ENCODE data around the gene PSD4. TPM values are rescaled to one million over a fixed set of nuclear protein-coding genes. Genes with fewer than 3 reads are reported as not detected.

The PSD4 gene
- total RNA-seq, 2 experiments from 2014 or later: 329 to 335 TPM

DNA sequence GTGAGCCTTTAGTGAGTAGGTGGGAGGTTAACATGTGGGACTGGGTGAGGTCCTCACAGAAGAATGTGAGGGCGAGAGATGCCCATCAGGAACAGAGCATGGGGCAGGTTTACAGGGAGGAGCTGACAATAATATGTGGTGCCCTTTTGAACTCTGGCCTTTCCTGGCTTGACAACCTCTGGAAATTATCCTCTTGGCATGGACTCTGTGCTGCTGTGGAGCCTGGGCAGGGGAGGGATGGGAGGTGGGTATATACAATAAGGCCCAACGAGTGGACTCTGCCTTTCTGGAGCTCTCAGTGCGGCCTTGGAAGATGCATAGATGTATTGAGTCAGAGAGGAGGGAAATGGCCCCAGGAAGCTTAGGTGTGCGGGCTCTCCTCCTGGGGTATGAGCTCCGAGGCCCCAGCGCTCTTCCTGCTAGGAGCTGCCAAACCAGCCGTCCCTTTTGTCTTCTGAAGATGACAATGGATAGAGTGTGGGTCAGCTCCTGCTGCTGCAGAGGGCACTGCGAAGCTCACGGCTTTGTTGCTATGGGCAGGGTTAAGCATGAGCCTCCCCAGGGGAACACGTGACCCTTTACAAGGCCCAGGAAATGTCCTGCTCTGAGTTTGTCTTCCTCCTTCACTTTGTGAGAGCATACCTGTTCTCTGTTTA lies 8.7 kb upstream of the PSD4 start:
- POLR2A ChIA-PET: interaction anchor here (1.1 kb wide), 1 partner anchor 9 kb away, joined by 4 read pairs; the partner anchor contains the start of gene PSD4
- no peak overlapping the region for H3K27ac Mint-ChIP-seq
- H3K9me3 Mint-ChIP-seq: peaks cover 3% of the 10 kb centered on the region
- H3K36me3 Mint-ChIP-seq (ENCODE audit: low read depth): peaks cover 12% of the 10 kb centered on the region
- no peak overlapping the region for H3K4me3 Mint-ChIP-seq
- CTCF ChIA-PET: interaction anchor here (0.6 to 1.6 kb wide), 8 partner anchors 9 to 455 kb away, joined by 3 to 10 read pairs (median 3); partner anchors contain the start of gene PSD4
- H3K27me3 Mint-ChIP-seq: no peaks in the 10 kb centered on the region
- H3K4me1 Mint-ChIP-seq: peaks cover 56% of the 10 kb centered on the region
- no peak for DNase-seq

DNA sequence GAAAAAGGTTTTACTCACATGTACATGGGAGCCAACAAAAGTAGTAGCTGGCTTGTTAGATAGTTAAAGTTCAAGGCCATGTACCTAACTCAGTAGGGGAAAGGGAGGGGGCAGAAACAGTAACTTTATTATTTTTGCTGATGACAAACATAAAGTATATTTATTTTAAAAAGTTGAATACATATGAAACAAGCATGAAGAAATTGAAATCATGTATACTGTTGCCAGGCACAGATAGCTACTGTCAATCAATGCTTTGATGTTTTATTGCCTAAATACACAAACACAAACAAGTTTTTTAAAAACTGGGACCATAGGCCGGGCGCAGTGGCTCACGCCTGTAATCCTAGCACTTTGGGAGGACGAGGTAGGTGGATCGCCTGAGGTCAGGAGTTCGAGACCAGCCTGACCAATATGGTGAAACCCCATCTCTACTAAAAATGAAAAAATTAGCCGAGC lies 7.6 kb upstream of the PSD4 start:
- H3K4me3 Mint-ChIP-seq: no peak overlapping the region
- ChIA-PET POLR2A (interaction anchor here (0.7 kb wide), 1 partner anchor 8 kb away, joined by 4 read pairs; no protein-coding TSS in a partner anchor), CTCF (interaction anchor here (0.8 to 1.6 kb wide), 4 partner anchors 8 to 40 kb away, joined by 3 to 10 read pairs (median 4); partner anchors contain the start of gene PSD4)
- peaks cover 60% of the 10 kb centered on the region for H3K4me1 Mint-ChIP-seq
- peak overlapping the region; percentile 90 for H3K27ac Mint-ChIP-seq
- H3K27me3 Mint-ChIP-seq: no peaks in the 10 kb centered on the region
- DNase-seq: no peak
- H3K36me3 Mint-ChIP-seq (ENCODE audit: low read depth): peaks cover 15% of the 10 kb centered on the region
- H3K9me3 Mint-ChIP-seq: peaks cover 7% of the 10 kb centered on the region

DNA sequence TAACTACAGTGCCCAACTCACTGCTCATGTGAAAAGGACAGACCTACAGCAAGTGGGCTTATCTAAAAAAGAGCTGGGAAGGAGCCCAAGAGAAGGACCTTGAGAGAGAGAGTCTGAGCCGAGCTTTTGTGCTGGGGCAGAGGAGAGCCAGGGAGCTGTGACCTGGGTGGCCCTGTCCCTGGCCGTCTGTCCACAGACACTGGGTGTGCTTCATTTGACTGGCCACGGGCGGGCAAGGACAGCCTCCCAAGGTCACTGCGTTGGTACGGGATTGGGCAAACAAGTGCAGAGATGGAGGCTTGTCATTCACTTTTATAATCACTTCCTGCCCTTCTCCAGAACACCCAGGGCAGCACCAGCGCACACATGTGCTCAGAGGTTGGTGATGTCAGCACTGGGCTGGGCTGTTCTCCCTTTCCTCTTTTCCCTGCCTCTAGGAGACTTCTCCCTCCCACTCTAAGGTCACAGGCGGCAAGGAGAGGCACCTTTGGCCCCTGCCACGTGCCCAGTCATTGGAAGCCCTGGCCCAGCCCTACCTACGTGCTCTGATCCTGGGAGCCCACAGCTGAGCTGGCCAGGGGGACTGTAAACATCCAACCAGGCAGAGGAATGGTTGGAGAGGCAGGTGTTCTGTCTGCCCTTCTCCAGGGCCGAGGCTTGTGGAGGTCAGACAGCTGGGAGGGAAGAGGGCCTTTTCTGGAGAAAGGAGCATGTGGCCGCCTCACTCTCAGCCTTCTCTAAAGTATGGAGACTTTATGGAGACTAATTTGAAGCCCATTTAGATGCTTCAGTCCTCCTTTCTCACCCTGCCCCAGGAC lies 6.4 kb upstream of the PSD4 start:
- ChIA-PET POLR2A (no interaction called here), CTCF (interaction anchor here (0.6 to 1.5 kb wide), 4 partner anchors 9 to 37 kb away, joined by 3 to 6 read pairs (median 4); no protein-coding TSS in a partner anchor)
- Mint-ChIP-seq H3K4me1 (peaks cover 71% of the 10 kb centered on the region), H3K36me3 (ENCODE audit: low read depth) (peaks cover 24% of the 10 kb centered on the region), H3K4me3 (peak overlapping the region; percentile 11), H3K27ac (peak overlapping the region; percentile 90), H3K9me3 (peaks cover 7% of the 10 kb centered on the region), H3K27me3 (no peaks in the 10 kb centered on the region)
- peak; percentile 43 for DNase-seq

- no peaks in the 10 kb centered on the region for H3K27me3 Mint-ChIP-seq
- peaks cover 7% of the 10 kb centered on the region for H3K9me3 Mint-ChIP-seq
- no peak for DNase-seq
- H3K4me3 Mint-ChIP-seq: peak overlapping the region; percentile 37
- ChIA-PET CTCF (interaction anchor here (1.2 to 1.5 kb wide), 3 partner anchors 10 to 36 kb away, joined by 3 to 6 read pairs (median 4); no protein-coding TSS in a partner anchor), POLR2A (no interaction called here)
- H3K4me1 Mint-ChIP-seq: peaks cover 71% of the 10 kb centered on the region
- H3K36me3 Mint-ChIP-seq (ENCODE audit: low read depth): peaks cover 27% of the 10 kb centered on the region
- peak overlapping the region; percentile 90 for H3K27ac Mint-ChIP-seq
These were observed 5.8 kb upstream of the PSD4 start for GRCh38 chr2:113167962-113168340.

DNA sequence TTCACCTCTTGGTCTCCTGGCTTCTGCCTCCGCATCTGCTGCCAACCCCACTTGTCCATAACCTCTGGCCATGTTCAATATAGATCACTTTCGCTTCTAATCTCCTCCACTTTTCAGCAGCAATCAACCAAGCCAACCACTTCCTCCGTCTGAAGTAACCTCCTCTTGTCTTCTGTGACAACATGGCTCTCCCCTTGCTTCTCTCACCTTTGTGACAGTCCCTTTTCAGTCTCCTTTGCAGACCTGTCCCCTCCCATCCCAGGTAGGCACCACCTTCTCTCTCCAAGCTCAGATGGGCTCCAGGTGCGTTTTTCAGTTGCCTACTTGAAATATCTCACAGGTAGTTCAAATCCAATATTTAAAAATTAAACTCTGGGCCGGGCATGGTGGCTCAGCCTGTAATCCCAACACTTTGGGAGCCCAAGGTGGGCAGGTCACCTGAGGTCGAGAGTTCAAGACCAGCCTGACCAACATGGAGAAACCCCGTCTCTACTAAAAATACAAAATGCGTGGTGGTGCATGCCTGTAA lies 4.7 kb upstream of the PSD4 start:
- Mint-ChIP-seq H3K9me3 (peaks cover 7% of the 10 kb centered on the region), H3K27ac (peak overlapping the region; percentile 90), H3K4me1 (peaks cover 76% of the 10 kb centered on the region), H3K27me3 (no peaks in the 10 kb centered on the region), H3K36me3 (ENCODE audit: low read depth) (peaks cover 34% of the 10 kb centered on the region), H3K4me3 (peak overlapping the region; percentile 37)
- ChIA-PET POLR2A (no interaction called here), CTCF (interaction anchor here (1.0 kb wide), 1 partner anchor 435 kb away, joined by 3 read pairs; no protein-coding TSS in a partner anchor)
- peak; percentile 75 for DNase-seq

DNA sequence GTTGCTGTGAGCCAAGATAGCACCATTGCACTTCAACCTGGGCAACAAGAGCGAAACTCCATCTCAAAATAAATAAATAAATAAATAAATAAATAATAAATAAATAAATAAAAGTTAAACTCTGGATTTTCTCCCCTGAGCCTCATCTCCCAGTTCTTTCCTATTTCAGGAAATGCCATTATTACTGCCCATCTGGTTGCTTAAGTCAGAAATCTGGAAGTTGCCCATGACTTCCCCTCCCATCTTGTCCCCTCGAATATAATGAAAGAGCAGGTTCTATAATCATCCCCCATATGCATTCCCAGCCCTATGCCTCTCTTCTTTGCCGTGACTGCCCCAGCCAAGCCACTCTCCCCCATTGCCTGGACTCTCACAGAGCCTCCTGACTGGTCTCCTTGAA lies 4.2 kb upstream of the PSD4 start:
- Mint-ChIP-seq H3K4me1 (peaks cover 72% of the 10 kb centered on the region), H3K36me3 (ENCODE audit: low read depth) (peaks cover 39% of the 10 kb centered on the region), H3K27me3 (no peaks in the 10 kb centered on the region), H3K27ac (peak overlapping the region; percentile 90), H3K9me3 (peaks cover 7% of the 10 kb centered on the region), H3K4me3 (peak overlapping the region; percentile 17)
- POLR2A ChIA-PET: no interaction called here
- no peak for DNase-seq
- CTCF ChIA-PET: interaction anchor here (1.0 to 1.7 kb wide), 2 partner anchors 11 to 435 kb away, joined by 3 to 4 read pairs; no protein-coding TSS in a partner anchor

GRCh38 chr2:113171334-113172075 lies 2.3 kb upstream of the PSD4 start:
- peak overlapping the region; percentile 56 for H3K27ac Mint-ChIP-seq
- peaks cover 2% of the 10 kb centered on the region for H3K27me3 Mint-ChIP-seq
- H3K36me3 Mint-ChIP-seq (ENCODE audit: low read depth): peaks cover 57% of the 10 kb centered on the region
- no peak for DNase-seq
- H3K4me1 Mint-ChIP-seq: peaks cover 73% of the 10 kb centered on the region
- ChIA-PET CTCF (interaction anchor here (1.0 to 3.6 kb wide), 9 partner anchors 12 to 219 kb away, joined by 3 to 14 read pairs (median 4); no protein-coding TSS in a partner anchor), POLR2A (no interaction called here)
- no peak overlapping the region for H3K4me3 Mint-ChIP-seq
- H3K9me3 Mint-ChIP-seq: peaks cover 7% of the 10 kb centered on the region

DNA sequence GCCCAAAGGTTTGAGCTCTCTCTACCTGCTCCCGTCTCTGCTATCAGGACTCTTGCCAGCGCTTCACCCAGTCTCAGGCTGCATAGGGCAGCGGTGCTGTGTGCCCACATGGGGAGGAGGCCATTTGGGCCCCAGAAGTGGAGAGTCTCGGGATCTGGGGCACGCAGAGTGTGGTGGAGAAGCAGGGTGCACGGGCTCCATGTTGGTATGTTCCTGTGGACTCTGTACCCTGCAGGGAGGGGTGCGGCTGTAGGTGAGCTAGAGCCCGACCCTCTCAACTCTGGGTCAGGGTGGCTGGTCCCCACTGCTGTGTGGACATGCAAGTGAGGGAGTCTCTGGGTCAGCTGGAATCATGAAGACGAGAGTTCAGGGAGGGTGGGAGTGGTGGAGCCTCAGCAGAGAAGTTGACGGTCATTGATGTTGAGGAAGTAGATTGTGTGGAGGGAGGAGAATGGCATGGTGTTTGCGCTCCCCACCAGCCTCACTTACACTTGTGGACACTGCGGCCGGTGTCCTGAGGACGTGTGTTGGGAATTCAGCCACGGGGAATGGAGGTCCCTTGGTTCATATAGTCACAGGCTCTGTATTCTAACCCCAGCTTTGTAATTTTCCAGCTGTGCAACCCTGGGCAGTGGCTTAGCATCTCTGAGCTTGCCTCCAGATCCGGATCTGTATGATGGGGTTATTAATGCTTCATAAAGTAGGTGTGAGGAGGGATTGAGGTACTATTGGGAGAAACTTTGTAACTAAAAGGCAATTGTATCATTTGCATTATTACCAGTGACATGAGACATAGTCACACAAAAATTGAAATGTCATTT lies 840 bp upstream of the PSD4 start:
- peaks cover 7% of the 10 kb centered on the region for H3K9me3 Mint-ChIP-seq
- DNase-seq: no peak
- H3K4me3 Mint-ChIP-seq: peak overlapping the region; percentile 84
- H3K36me3 Mint-ChIP-seq (ENCODE audit: low read depth): peaks cover 71% of the 10 kb centered on the region
- ChIA-PET POLR2A (interaction anchor here (0.7 to 1.5 kb wide), 2 partner anchors 16 to 35 kb away, joined by 6 to 7 read pairs; no protein-coding TSS in a partner anchor), CTCF (interaction anchor here (1.2 to 5.1 kb wide), 12 partner anchors 7 to 217 kb away, joined by 4 to 40 read pairs (median 9); no protein-coding TSS in a partner anchor)
- peaks cover 2% of the 10 kb centered on the region for H3K27me3 Mint-ChIP-seq
- H3K4me1 Mint-ChIP-seq: peaks cover 73% of the 10 kb centered on the region
- peak overlapping the region; percentile 88 for H3K27ac Mint-ChIP-seq

GRCh38 chr2:113174376-113174750 lies 592 bp downstream of the PSD4 start:
- POLR2A ChIA-PET: interaction anchor here (0.5 to 1.5 kb wide), 7 partner anchors 8 to 303 kb away, joined by 3 to 8 read pairs (median 4); no protein-coding TSS in a partner anchor
- Mint-ChIP-seq H3K36me3 (ENCODE audit: low read depth) (peaks cover 81% of the 10 kb centered on the region), H3K27me3 (peaks cover 2% of the 10 kb centered on the region), H3K9me3 (peaks cover 7% of the 10 kb centered on the region), H3K27ac (peak overlapping the region; percentile 88), H3K4me1 (peaks cover 73% of the 10 kb centered on the region), H3K4me3 (peak overlapping the region; percentile 84)
- DNase-seq: no peak
- CTCF ChIA-PET: interaction anchor here (0.7 to 5.1 kb wide), 26 partner anchors 9 to 548 kb away, joined by 3 to 40 read pairs (median 5); no protein-coding TSS in a partner anchor

- H3K4me1 Mint-ChIP-seq: peaks cover 75% of the 10 kb centered on the region
- H3K27me3 Mint-ChIP-seq: peaks cover 2% of the 10 kb centered on the region
- CTCF ChIA-PET: interaction anchor here (0.7 to 5.1 kb wide), 22 partner anchors 9 to 548 kb away, joined by 3 to 40 read pairs (median 6); no protein-coding TSS in a partner anchor
- POLR2A ChIA-PET: interaction anchor here (0.5 to 1.3 kb wide), 4 partner anchors 10 to 91 kb away, joined by 3 to 8 read pairs (median 4); no protein-coding TSS in a partner anchor
- DNase-seq: peak; percentile 88
- H3K36me3 Mint-ChIP-seq (ENCODE audit: low read depth): peaks cover 84% of the 10 kb centered on the region
- peak overlapping the region; percentile 88 for H3K27ac Mint-ChIP-seq
- H3K4me3 Mint-ChIP-seq: peak overlapping the region; percentile 84
- H3K9me3 Mint-ChIP-seq: peaks cover 4% of the 10 kb centered on the region
These were observed 1.4 kb downstream of the PSD4 start for GRCh38 chr2:113175042-113175628.
